Measurements from ENCODE around the gene FBXO48.
A peak's percentile ranks its signal among the peaks of the same experiment; 100 is the strongest.

The FBXO48 gene

DNA sequence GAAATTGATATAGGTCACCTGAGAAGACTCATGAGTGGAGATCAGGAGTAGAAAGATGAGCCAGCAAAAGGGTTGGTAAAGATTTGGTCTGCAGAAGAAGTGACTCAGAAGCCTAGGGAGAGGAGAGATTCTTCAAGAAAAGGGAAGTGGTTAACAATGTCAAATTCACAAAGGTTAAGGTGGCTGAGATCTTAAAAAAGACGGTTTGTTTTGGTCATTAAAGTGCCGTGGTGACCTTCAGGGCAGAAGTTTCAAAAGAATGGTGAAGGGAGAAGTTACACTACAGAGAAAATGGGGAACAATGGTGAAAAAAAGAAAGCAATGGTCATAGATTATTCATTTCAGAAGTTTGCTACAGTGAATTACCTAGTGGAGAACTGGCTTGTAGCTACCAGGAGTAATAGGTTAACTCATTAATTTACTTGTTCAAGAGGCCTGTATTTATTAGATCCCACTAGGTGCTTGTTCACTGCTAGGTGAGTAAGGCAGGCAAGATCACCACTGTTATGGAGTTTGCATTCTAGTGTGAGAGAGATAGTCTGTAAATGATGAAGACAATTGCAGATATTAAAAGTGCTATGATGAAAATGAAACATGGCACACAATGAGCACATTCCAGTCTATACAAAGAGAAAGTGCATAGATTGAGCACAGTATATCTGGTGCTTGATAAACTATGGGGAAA is 43.0 kb downstream of the FBXO48 start:
- TF ChIP-seq, protein P1, sequence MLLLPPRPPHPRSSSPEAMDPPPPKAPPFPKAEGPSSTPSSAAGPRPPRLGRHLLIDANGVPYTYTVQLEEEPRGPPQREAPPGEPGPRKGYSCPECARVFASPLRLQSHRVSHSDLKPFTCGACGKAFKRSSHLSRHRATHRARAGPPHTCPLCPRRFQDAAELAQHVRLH (tag by site-specific recombination; IDR thresholded peaks at IDR 0.05), result no peak
- TF ChIP-seq SP2 (tag by site-specific recombination; IDR thresholded peaks at IDR 0.05), result no peak
- TF ChIP-seq GLIS2 (tag by site-specific recombination; IDR thresholded peaks at IDR 0.05), result no peak
- TF ChIP-seq IKZF3 (tag by site-specific recombination; IDR thresholded peaks at IDR 0.05), result no peak
- TF ChIP-seq ZNF768 (tag by site-specific recombination; IDR thresholded peaks at IDR 0.05), result no peak
- no peak for TF ChIP-seq ZNF292 (tag by site-specific recombination; IDR thresholded peaks at IDR 0.05; ENCODE audit: borderline replicate concordance, low read depth)
- no peak for TF ChIP-seq ZBTB10 (tag by site-specific recombination; IDR thresholded peaks at IDR 0.05)
- TF ChIP-seq ZNF585B (tag by site-specific recombination; IDR thresholded peaks at IDR 0.05), result no peak
- no peak for TF ChIP-seq ZNF324 (tag by site-specific recombination; IDR thresholded peaks at IDR 0.05)
- no peak for TF ChIP-seq ZEB2 (tag by site-specific recombination; IDR thresholded peaks at IDR 0.05)
- TF ChIP-seq, protein P2, sequence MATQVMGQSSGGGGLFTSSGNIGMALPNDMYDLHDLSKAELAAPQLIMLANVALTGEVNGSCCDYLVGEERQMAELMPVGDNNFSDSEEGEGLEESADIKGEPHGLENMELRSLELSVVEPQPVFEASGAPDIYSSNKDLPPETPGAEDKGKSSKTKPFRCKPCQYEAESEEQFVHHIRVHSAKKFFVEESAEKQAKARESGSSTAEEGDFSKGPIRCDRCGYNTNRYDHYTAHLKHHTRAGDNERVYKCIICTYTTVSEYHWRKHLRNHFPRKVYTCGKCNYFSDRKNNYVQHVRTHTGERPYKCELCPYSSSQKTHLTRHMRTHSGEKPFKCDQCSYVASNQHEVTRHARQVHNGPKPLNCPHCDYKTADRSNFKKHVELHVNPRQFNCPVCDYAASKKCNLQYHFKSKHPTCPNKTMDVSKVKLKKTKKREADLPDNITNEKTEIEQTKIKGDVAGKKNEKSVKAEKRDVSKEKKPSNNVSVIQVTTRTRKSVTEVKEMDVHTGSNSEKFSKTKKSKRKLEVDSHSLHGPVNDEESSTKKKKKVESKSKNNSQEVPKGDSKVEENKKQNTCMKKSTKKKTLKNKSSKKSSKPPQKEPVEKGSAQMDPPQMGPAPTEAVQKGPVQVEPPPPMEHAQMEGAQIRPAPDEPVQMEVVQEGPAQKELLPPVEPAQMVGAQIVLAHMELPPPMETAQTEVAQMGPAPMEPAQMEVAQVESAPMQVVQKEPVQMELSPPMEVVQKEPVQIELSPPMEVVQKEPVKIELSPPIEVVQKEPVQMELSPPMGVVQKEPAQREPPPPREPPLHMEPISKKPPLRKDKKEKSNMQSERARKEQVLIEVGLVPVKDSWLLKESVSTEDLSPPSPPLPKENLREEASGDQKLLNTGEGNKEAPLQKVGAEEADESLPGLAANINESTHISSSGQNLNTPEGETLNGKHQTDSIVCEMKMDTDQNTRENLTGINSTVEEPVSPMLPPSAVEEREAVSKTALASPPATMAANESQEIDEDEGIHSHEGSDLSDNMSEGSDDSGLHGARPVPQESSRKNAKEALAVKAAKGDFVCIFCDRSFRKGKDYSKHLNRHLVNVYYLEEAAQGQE (tag by site-specific recombination; IDR thresholded peaks at IDR 0.05), result no peak
- TF ChIP-seq ZNF18 (tag by site-specific recombination; IDR thresholded peaks at IDR 0.05), result no peak
- no peaks in the 10 kb centered on the region for H3K9me3 ChIP-seq (ENCODE audit: control insufficient read depth, insufficient read depth, low read depth, low read length)
- ChIA-PET POLR2A (no interaction called here), CTCF (no interaction called here)
- H3K4me3 ChIP-seq (ENCODE audit: low read depth, low read length), result no peak overlapping the region
- no peak overlapping the region for H3K27ac ChIP-seq (ENCODE audit: extremely low read depth, low read depth, low read length)
- no peaks in the 10 kb centered on the region for H3K4me1 ChIP-seq (ENCODE audit: control insufficient read depth, insufficient read depth, low read length)
- no peaks in the 10 kb centered on the region for H3K36me3 ChIP-seq (ENCODE audit: control insufficient read depth in 2 of 2, insufficient read depth in 1 of 2, low read length in 2 of 2)

- CTCF ChIA-PET, result interaction anchor here (0.6 kb wide), 2 partner anchors 20 to 225 kb away, joined by 3 read pairs; no protein-coding TSS in a partner anchor
- TF ChIP-seq PRDM10 (tag by site-specific recombination; IDR thresholded peaks at IDR 0.05) (peak; percentile 25; the same call in 1 of the 2 replicates), ZFP69B (tag by site-specific recombination; IDR thresholded peaks at IDR 0.05) (peak; percentile 79), ZNF366 (tag by site-specific recombination; conservative IDR thresholded peaks at IDR 0.05) (peak; percentile 19; the same call in 1 of the 2 replicates), SP2 (tag by site-specific recombination; IDR thresholded peaks at IDR 0.05) (no peak), ZSCAN18 (tag by site-specific recombination; IDR thresholded peaks at IDR 0.05) (0 out of 2 replicates have a peak, but pooled peaks have one; percentile 22), ZNF791 (tag by site-specific recombination; IDR thresholded peaks at IDR 0.05) (no peak)
- TF ChIP-seq, protein P3, sequence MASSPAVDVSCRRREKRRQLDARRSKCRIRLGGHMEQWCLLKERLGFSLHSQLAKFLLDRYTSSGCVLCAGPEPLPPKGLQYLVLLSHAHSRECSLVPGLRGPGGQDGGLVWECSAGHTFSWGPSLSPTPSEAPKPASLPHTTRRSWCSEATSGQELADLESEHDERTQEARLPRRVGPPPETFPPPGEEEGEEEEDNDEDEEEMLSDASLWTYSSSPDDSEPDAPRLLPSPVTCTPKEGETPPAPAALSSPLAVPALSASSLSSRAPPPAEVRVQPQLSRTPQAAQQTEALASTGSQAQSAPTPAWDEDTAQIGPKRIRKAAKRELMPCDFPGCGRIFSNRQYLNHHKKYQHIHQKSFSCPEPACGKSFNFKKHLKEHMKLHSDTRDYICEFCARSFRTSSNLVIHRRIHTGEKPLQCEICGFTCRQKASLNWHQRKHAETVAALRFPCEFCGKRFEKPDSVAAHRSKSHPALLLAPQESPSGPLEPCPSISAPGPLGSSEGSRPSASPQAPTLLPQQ (tag by site-specific recombination; IDR thresholded peaks at IDR 0.05), result peak; percentile 90
These were observed 46.7 kb downstream of the FBXO48 start for GRCh38 chr2:68420254-68420910.

More at GRCh38 chr2:68420254-68420910, 46.7 kb downstream of the FBXO48 start:
- no peak overlapping the region for H3K27ac ChIP-seq (ENCODE audit: extremely low read depth, low read depth, low read length)
- H3K4me1 ChIP-seq (ENCODE audit: control insufficient read depth, insufficient read depth, low read length), result no peaks in the 10 kb centered on the region
- POLR2A ChIA-PET, result no interaction called here
- H3K4me3 ChIP-seq (ENCODE audit: low read depth, low read length), result no peak overlapping the region
- H3K36me3 ChIP-seq (ENCODE audit: control insufficient read depth in 2 of 2, insufficient read depth in 1 of 2, low read length in 2 of 2), result no peaks in the 10 kb centered on the region
- no peaks in the 10 kb centered on the region for H3K9me3 ChIP-seq (ENCODE audit: control insufficient read depth, insufficient read depth, low read depth, low read length)

Data from HEK293 (cell line).